ENCODE measurements around the gene APBB2.

Gene APBB2

GRCh38 chr4:40886931-40887763 lies 327.2 kb downstream of the APBB2 start:
- DNase-seq, result no peak

GRCh38 chr4:40881851-40882250 lies 332.5 kb downstream of the APBB2 start:
- no peak for DNase-seq

GRCh38 chr4:40881096-40881495 lies 333.2 kb downstream of the APBB2 start:
- DNase-seq, result no peak

GRCh38 chr4:40878548-40879055 lies 335.7 kb downstream of the APBB2 start:
- DNase-seq, result no peak

GRCh38 chr4:40877081-40877480 lies 337.3 kb downstream of the APBB2 start:
- DNase-seq, result no peak

GRCh38 chr4:40875507-40876150 lies 338.7 kb downstream of the APBB2 start:
- DNase-seq, result no peak

GRCh38 chr4:40874901-40875300 lies 339.4 kb downstream of the APBB2 start:
- DNase-seq, result no peak

GRCh38 chr4:40874331-40874730 lies 340.0 kb downstream of the APBB2 start:
- DNase-seq, result no peak

- DNase-seq, result no peak
Observed at GRCh38 chr4:40871695-40872250, 342.6 kb downstream of the APBB2 start.

- no peak for DNase-seq
Observed at GRCh38 chr4:40870150-40870549, 344.2 kb downstream of the APBB2 start.

GRCh38 chr4:40865696-40866095 lies 348.6 kb downstream of the APBB2 start:
- no peak for DNase-seq

- DNase-seq, result no peak
Observed at GRCh38 chr4:40864531-40864930, 349.8 kb downstream of the APBB2 start.

- DNase-seq, result no peak
Observed at GRCh38 chr4:40858962-40859361, 355.4 kb downstream of the APBB2 start.

- DNase-seq, result no peak
Observed at GRCh38 chr4:40857956-40858355, 356.4 kb downstream of the APBB2 start.

- DNase-seq, result peak; percentile 30
Observed at GRCh38 chr4:40856840-40857362, 357.4 kb downstream of the APBB2 start.

GRCh38 chr4:40856277-40856839 lies 358.0 kb downstream of the APBB2 start:
- no peak for DNase-seq

GRCh38 chr4:40850496-40850895 lies 363.8 kb downstream of the APBB2 start:
- DNase-seq, result no peak

GRCh38 chr4:40848940-40849339 lies 365.4 kb downstream of the APBB2 start:
- DNase-seq, result no peak

GRCh38 chr4:40848251-40848650 lies 366.1 kb downstream of the APBB2 start:
- no peak for DNase-seq

GRCh38 chr4:40846532-40846931 lies 367.8 kb downstream of the APBB2 start:
- DNase-seq, result no peak

GRCh38 chr4:40845154-40845835 lies 369.0 kb downstream of the APBB2 start:
- DNase-seq, result no peak

GRCh38 chr4:40844261-40844660 lies 370.1 kb downstream of the APBB2 start:
- DNase-seq, result no peak

GRCh38 chr4:40843696-40844095 lies 370.6 kb downstream of the APBB2 start:
- DNase-seq, result peak; percentile 27
